ENCODE results near the gene OR2T10.
"Not testable (repeated sequence)": the region's sequence is repeated elsewhere in the genome, so short reads cannot be mapped to it uniquely, and the experiment has no call there.

OR2T10 gene, protein sequence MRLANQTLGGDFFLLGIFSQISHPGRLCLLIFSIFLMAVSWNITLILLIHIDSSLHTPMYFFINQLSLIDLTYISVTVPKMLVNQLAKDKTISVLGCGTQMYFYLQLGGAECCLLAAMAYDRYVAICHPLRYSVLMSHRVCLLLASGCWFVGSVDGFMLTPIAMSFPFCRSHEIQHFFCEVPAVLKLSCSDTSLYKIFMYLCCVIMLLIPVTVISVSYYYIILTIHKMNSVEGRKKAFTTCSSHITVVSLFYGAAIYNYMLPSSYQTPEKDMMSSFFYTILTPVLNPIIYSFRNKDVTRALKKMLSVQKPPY

DNA sequence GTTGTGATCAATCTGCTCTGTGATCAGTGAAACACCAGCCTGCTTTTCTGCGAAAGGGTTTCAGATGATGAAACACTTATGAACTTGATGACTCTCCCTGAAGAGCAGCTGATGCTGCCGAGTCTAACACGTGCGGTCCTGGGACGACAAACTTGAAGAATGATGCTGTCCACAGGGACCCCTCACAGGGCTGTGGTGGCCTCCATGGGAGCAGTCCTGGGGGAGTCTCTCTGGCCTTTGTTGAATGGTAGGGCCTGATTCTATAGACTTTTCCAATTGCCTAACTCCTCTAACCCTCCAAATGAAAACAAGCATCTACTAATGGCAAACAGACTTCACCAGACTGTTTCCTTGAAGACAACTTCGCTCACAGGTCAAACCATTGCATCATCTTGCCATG lies at the start of gene OR2T10:
OR2T10 (minus strand) TSS at position 112 of the 400 bp plus-strand sequence. CDS start 3,932 bp downstream, outside the sequence.
- DNase-seq = no peak
- Histone ChIP-seq H3K4me3 (ENCODE audit: low read depth, low read length) (no peak within 1 kb of the TSS), H3K9me3 (ENCODE audit: severe bottlenecking) (no peaks in the 10 kb centered on the region), H3K27ac (no peak within 1 kb of the TSS), H3K27me3 (ENCODE audit: insufficient read depth, low read depth, severe bottlenecking) (peaks cover 61% of the 10 kb centered on the region), H3K36me3 (no peaks in the 10 kb centered on the region)
- TF ChIP-seq, protein P1, sequence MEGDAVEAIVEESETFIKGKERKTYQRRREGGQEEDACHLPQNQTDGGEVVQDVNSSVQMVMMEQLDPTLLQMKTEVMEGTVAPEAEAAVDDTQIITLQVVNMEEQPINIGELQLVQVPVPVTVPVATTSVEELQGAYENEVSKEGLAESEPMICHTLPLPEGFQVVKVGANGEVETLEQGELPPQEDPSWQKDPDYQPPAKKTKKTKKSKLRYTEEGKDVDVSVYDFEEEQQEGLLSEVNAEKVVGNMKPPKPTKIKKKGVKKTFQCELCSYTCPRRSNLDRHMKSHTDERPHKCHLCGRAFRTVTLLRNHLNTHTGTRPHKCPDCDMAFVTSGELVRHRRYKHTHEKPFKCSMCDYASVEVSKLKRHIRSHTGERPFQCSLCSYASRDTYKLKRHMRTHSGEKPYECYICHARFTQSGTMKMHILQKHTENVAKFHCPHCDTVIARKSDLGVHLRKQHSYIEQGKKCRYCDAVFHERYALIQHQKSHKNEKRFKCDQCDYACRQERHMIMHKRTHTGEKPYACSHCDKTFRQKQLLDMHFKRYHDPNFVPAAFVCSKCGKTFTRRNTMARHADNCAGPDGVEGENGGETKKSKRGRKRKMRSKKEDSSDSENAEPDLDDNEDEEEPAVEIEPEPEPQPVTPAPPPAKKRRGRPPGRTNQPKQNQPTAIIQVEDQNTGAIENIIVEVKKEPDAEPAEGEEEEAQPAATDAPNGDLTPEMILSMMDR (IDR thresholded peaks at IDR 0.05; ENCODE audit: low read depth, low read length) = no peak

DNA sequence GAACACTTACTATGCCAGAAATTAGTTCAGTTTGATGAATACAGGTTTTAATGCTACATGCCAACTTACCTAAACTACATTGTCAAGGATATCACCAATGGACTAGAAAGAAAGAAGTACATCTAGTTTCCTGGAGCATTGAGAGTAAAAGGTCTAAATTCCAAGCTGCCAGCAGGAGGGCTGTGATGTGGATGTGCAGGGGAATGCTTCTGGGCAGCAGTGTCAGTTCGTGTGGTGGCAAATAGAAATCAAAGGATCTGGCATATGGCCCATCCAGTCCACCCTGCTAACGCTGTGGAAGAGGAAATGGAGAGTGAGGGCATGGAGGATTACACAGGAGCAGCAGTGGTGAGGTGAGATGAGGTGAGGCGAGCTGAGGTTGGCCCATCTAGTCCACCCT lies 47.7 kb upstream of the OR2T10 start, which contains the start of gene OR2T35:
OR2T35 (minus strand) TSS at position 101 of the 400 bp plus-strand sequence. CDS start 6,020 bp downstream, outside the sequence.
- H3K4me3 ChIP-seq (ENCODE audit: low read depth, low read length); H3K27me3 ChIP-seq (ENCODE audit: insufficient read depth, low read depth, severe bottlenecking); DNase-seq; H3K27ac ChIP-seq; H3K9me3 ChIP-seq (ENCODE audit: severe bottlenecking); H3K36me3 ChIP-seq: not testable (repeated sequence)

DNA sequence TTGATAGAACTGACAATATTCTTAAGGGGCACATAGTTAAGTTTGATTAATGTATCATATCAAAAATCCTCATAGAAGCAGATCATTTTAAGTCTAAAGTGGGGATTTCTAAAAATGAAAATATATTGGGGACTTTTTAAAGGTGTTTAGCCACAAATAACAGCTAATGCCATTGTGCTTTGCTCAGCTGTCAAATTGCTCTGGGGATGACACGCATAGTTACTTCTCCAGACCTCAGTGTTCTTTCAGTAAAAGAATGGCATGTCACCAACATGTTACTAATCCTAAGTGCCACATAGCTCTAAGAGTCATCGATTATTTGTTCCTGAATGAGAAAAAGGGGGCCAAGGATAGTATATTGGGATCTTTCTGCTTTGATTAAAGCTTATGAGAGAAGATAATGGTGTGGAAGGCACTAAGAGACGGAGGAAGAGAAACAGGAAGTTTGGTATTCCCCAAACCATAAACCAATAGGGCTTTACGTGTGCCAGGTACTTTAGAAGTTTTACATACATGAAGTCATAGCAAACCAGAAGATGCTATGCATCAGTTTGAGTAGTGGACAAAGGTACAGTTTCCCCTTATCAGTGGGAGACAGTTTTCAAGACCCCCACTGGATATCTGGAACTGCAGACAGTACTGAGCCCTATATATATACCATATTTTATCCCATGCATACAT lies 45.6 kb upstream of the OR2T10 start:
- not testable (repeated sequence) for H3K27me3 ChIP-seq (ENCODE audit: insufficient read depth, low read depth, severe bottlenecking); H3K9me3 ChIP-seq (ENCODE audit: severe bottlenecking); H3K4me3 ChIP-seq (ENCODE audit: low read depth, low read length); H3K27ac ChIP-seq; DNase-seq; H3K36me3 ChIP-seq

DNA sequence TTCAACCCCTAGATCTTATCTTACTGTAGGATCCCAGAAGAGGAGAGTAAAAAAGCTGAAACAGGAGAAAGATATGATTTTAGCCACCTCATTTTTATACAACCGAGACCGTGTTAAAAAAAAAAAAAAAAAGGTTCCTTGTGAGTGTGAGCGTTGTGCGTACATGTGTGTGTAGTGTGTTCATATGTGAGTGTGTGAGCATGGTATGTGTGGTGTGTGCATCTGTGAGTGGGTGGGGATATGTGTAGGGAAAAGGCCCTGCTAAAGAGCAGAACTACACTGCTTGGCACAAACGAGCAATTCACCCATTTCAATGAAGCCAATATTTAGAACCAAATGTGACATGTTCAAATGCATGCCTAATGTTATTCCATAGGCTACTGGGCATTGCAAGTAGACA lies 44.1 kb upstream of the OR2T10 start:
- H3K27ac ChIP-seq; H3K9me3 ChIP-seq (ENCODE audit: severe bottlenecking); DNase-seq; H3K27me3 ChIP-seq (ENCODE audit: insufficient read depth, low read depth, severe bottlenecking); H3K36me3 ChIP-seq; H3K4me3 ChIP-seq (ENCODE audit: low read depth, low read length): not testable (repeated sequence)

DNA sequence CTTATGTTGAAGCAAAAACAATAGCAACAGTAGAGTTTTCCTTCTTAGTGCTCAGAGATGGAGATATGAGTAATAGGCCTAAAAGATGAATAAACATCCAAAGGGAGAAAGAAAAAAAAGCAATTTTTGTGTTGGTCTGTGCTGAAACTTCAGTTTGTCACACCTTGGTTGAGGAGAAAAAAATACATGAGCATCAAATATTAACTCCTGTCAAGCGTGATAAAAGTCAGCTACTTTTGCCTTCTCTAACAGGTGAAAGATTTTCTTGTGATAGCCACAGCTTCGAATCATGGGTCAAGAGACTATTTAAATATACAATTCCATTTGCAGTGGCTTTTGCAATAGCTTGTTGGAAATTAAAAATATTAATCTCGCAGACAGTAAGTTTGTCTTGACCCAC lies 43.4 kb upstream of the OR2T10 start:
- H3K27me3 ChIP-seq (ENCODE audit: insufficient read depth, low read depth, severe bottlenecking); H3K4me3 ChIP-seq (ENCODE audit: low read depth, low read length); DNase-seq; H3K27ac ChIP-seq; H3K9me3 ChIP-seq (ENCODE audit: severe bottlenecking); H3K36me3 ChIP-seq: not testable (repeated sequence)

DNA sequence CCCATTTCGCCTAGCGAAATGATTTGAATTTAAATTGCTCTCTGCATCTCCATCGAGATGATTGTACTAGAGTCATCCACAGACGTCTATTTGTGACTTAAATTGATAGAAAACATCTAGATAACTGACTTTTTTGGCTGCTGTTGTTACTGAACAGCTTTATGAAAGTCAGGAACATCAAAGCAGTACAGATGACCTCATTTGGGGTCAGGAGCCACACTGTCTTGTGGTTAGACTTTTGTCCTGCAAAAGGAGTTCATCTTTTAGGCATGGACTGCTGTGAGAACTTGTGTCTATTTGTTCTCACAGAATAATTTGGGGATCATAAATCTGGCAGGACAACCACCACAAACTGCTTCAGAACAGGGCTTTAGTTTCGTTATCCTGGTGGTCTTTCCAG lies 42.2 kb upstream of the OR2T10 start:
- H3K27ac ChIP-seq; H3K27me3 ChIP-seq (ENCODE audit: insufficient read depth, low read depth, severe bottlenecking); H3K36me3 ChIP-seq; H3K9me3 ChIP-seq (ENCODE audit: severe bottlenecking); DNase-seq; H3K4me3 ChIP-seq (ENCODE audit: low read depth, low read length): not testable (repeated sequence)

DNA sequence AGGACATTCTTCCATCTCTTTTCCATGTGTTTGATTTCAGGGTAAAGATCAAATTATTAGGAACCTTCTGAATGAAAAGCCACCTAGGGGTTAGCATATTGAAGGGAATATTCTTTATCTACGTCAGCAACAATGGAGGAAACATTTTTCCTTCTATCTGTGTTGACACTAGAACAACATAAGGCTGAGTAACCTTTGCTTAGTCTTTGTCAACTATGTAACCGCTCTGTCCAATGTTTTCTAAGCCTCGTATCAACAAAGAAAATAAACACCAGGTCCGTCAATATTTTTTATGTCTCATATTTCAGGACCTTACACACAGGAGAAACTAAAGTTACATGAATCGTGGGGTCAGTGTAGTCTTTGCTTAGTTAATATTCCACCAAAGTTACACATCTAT lies 39.1 kb upstream of the OR2T10 start:
- not testable (repeated sequence) for H3K9me3 ChIP-seq (ENCODE audit: severe bottlenecking); H3K27ac ChIP-seq; H3K4me3 ChIP-seq (ENCODE audit: low read depth, low read length); H3K27me3 ChIP-seq (ENCODE audit: insufficient read depth, low read depth, severe bottlenecking); DNase-seq; H3K36me3 ChIP-seq

DNA sequence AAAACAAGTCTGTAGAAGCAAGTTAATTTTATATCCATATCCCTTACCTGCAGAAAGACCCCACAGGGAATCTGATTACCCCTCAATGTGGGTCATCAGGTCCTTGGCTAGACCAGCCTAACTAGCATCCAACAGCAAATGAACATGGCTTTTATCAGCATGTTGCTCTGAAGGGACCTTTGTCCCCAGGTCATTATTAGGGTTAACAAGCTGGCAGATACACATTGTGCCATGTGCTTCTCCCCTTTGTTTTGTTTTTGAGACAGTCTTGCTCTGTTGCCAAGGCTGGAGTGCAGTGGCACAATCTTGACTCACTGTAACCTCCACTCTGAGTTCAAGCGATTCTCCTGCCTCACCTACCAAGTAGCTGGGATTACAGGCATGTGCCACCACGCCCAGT lies 37.5 kb upstream of the OR2T10 start, which contains the start of gene OR2T11:
OR2T11 (minus strand) TSS at position 101 of the 400 bp plus-strand sequence. CDS start 7,963 bp downstream, outside the sequence.
- H3K9me3 ChIP-seq (ENCODE audit: severe bottlenecking); DNase-seq; H3K36me3 ChIP-seq; H3K4me3 ChIP-seq (ENCODE audit: low read depth, low read length); H3K27ac ChIP-seq: not testable (repeated sequence)
- H3K27me3 ChIP-seq (ENCODE audit: insufficient read depth, low read depth, severe bottlenecking) = peaks cover 19% of the 10 kb centered on the region

DNA sequence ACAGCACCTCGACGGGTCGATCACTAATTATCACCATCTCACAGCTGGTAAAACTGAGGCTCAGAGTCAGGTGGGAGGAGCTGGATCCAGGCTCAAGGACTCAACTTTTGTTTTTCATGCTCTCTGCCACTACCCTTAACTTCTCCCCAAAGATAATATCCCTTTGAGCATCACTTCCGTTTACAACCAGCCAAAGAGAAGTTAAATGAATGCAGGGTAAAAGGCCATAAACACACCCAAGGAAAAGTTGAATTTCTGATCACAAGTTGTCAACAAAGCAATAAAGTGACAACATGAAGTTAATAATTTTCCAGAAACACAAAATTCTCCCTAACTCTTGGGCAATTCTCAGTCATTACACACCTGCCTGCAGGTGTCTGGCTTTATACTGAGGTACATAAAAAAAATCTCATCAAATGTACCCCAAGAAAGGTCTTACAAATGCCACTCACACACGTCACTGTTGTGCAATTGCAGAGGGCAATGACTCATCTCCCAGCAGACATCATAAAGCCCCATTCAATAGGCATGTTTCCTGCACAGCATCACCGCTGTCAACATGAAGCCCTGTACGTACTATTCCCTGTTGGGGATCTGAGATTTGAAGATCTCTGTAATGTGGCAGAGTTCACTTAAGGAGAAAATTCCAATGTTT lies 34.0 kb upstream of the OR2T10 start:
- Histone ChIP-seq H3K9me3 (ENCODE audit: severe bottlenecking) (no peaks in the 10 kb centered on the region), H3K4me3 (ENCODE audit: low read depth, low read length) (no peak overlapping the region), H3K36me3 (no peaks in the 10 kb centered on the region), H3K27ac (no peak overlapping the region), H3K27me3 (ENCODE audit: insufficient read depth, low read depth, severe bottlenecking) (peaks cover 53% of the 10 kb centered on the region)
- TF ChIP-seq, protein P1 (IDR thresholded peaks at IDR 0.05; ENCODE audit: low read depth, low read length) = no peak
- DNase-seq = no peak
